Endothelial cell of umbilical vein (primary cell): ENCODE measurements around the gene RMI2. TPM values are rescaled to one million over a fixed set of nuclear protein-coding genes. Genes with fewer than 3 reads are reported as not detected.
A peak's percentile ranks its signal among the peaks of the same experiment; 100 is the strongest.

Experiments
- BruUV-seq: library from RNA; stranded (reverse); fragments of 400-500 nt; replicated peaks from 2 replicates; lab custom pipeline; 2021; lab: Mats Ljungman, UMichigan
- CTCF ChIA-PET: fragments of 300-600, 350-600 bp; sonication (Branson Sonifier 250); formaldehyde crosslinking; loops from one replicate; lab custom pipeline; 2021; ENCODE audit warnings: antibody characterized with exemption, inconsistent platforms; lab: Charles Lee
- POLR2A ChIA-PET: fragments of 300-600, 350-600 bp; sonication (Branson Sonifier 250); formaldehyde crosslinking; loops from one replicate; lab custom pipeline; 2021; ENCODE audit warnings: antibody characterized with exemption, inconsistent platforms; lab: Charles Lee
- DNase-seq: peaks from one replicate; pipeline ENCODE4 v3.0.0-alpha.2; 2011; ENCODE audit warnings: low read depth, low spot score
- FAIRE-seq: peaks from 2 replicates; lab custom pipeline; 2011; peaks lifted over from hg19 to GRCh38; lab: Jason Lieb, UNC
- H2AFZ ChIP-seq: 2 replicates; pipeline ENCODE4 v1.6.0; 2012; ENCODE audit warnings: low read depth, low read length, control low read depth, inconsistent platforms
- H3K27ac ChIP-seq: 2 replicates; pipeline ENCODE4 v1.5.1; 2011; ENCODE audit warnings: low read depth, mild to moderate bottlenecking, control low read depth, low read length, moderate library complexity; ENCODE audit not compliant: insufficient read depth
- H3K27me3 ChIP-seq, 2 experiments: 2 replicates each; pipeline versions ENCODE4 v1.6.0 to v1.6.1; 2011; ENCODE audit warnings: low read length in 2 of 2, mixed read lengths in 1 of 2; ENCODE audit not compliant: control insufficient read depth in 2 of 2, insufficient read depth in 2 of 2
- H3K36me3 ChIP-seq, 2 experiments: 2 replicates in 1 of 2; 3 replicates in 1 of 2; pipeline ENCODE4 v1.5.1; 2011; ENCODE audit warnings: low read length in 2 of 2, mild to moderate bottlenecking in 1 of 2, moderate library complexity in 1 of 2; ENCODE audit not compliant: control insufficient read depth in 2 of 2, insufficient read depth in 2 of 2; ENCODE audit errors: extremely low read depth in 1 of 2
- H3K4me1 ChIP-seq: 3 replicates; pipeline ENCODE4 v1.5.1; 2011; ENCODE audit warnings: mild to moderate bottlenecking, low read length; ENCODE audit not compliant: control insufficient read depth, insufficient read depth; ENCODE audit errors: extremely low read depth
- H3K4me2 ChIP-seq: 2 replicates; pipeline ENCODE4 v1.6.1; 2011; ENCODE audit warnings: low read length, control low read depth, mixed read lengths; ENCODE audit not compliant: insufficient read depth
- H3K4me3 ChIP-seq, 3 experiments: fragments of 200-600 bp in 1 of 3; sonication (generic), shearing (Covaris generic) in 1 of 3; replicated peaks in 1 of 3; 2 replicates each; pipeline ENCODE4 v1.5.1; 2011 to 2016; ENCODE audit warnings: control low read depth in 3 of 3, low read length in 3 of 3, mild to moderate bottlenecking in 2 of 3, inconsistent platforms in 1 of 3, low read depth in 1 of 3, moderate library complexity in 1 of 3; ENCODE audit not compliant: insufficient read depth in 1 of 3
- H3K79me2 ChIP-seq: 2 replicates; pipeline ENCODE4 v1.6.0; 2012; ENCODE audit warnings: low read length, inconsistent platforms; ENCODE audit not compliant: control insufficient read depth, insufficient read depth
- H3K9ac ChIP-seq: replicated peaks from 2 replicates; pipeline ENCODE3; 2011; ENCODE audit warnings: low read length, control low read depth; ENCODE audit not compliant: insufficient read depth; ENCODE audit errors: extremely low read depth
- H3K9me1 ChIP-seq: replicated peaks from 3 replicates; pipeline ENCODE4 v1.6.0; 2011; ENCODE audit warnings: mild to moderate bottlenecking, low read length; ENCODE audit not compliant: control insufficient read depth, insufficient read depth; ENCODE audit errors: extremely low read depth
- H3K9me3 ChIP-seq: replicated peaks from 2 replicates; pipeline ENCODE4 v1.5.1; 2012; ENCODE audit warnings: low read length, inconsistent platforms; ENCODE audit not compliant: control insufficient read depth, insufficient read depth
- H4K20me1 ChIP-seq: replicated peaks from 2 replicates; pipeline ENCODE3; 2011; ENCODE audit warnings: mild to moderate bottlenecking, low read length; ENCODE audit not compliant: control insufficient read depth, insufficient read depth; ENCODE audit errors: extremely low read depth
- CTCF ChIP-seq, 2 donors: IDR thresholded peaks; 1 replicate in 1 of 2; 2 replicates in 1 of 2; pipeline ENCODE4 v1.5.1; 2011; ENCODE audit warnings: low read length in 2 of 2, mild to moderate bottlenecking in 2 of 2, moderate library complexity in 2 of 2, control low read depth in 1 of 2, inconsistent platforms in 1 of 2, low read depth in 1 of 2; ENCODE audit not compliant: insufficient read depth in 1 of 2; ENCODE audit errors: extremely low read depth in 1 of 2
- EZH2 ChIP-seq: IDR thresholded peaks from 2 replicates; pipeline ENCODE4 v1.6.1; 2012; ENCODE audit warnings: borderline replicate concordance, low read depth, mild to moderate bottlenecking, moderate library complexity, low read length, inconsistent platforms; ENCODE audit not compliant: severe bottlenecking
- FOS ChIP-seq: IDR thresholded peaks from 2 replicates; pipeline ENCODE4 v1.6.1; 2011; ENCODE audit warnings: mild to moderate bottlenecking, low read length, moderate library complexity, borderline replicate concordance; ENCODE audit not compliant: insufficient read depth
- GATA2 ChIP-seq: IDR thresholded peaks from 2 replicates; pipeline ENCODE4 v1.7.0; 2011; ENCODE audit warnings: low read depth, mild to moderate bottlenecking, moderate library complexity, mixed read lengths, low read length; ENCODE audit not compliant: insufficient read length, insufficient read depth
- JUN ChIP-seq: IDR thresholded peaks from 2 replicates; pipeline ENCODE4 v1.6.1; 2011; ENCODE audit warnings: borderline replicate concordance, low read depth; ENCODE audit not compliant: insufficient read length, insufficient read depth
- MAX ChIP-seq: IDR thresholded peaks from 2 replicates; pipeline ENCODE4 v1.6.1; 2011; ENCODE audit not compliant: insufficient read depth, insufficient read length
- MYC ChIP-seq: IDR thresholded peaks from one replicate; pipeline ENCODE4 v1.6.1; 2011; ENCODE audit warnings: mild to moderate bottlenecking, low read depth, low read length
- POLR2A ChIP-seq: IDR thresholded peaks from 2 replicates; pipeline ENCODE4 v1.6.1; 2012; ENCODE audit warnings: low read depth, mild to moderate bottlenecking, control low read depth, low read length
- POLR2AphosphoS5 ChIP-seq: IDR thresholded peaks from 2 replicates; pipeline ENCODE4 v1.6.1; 2012; ENCODE audit warnings: low read depth, mild to moderate bottlenecking, control low read depth, low read length, moderate library complexity; ENCODE audit not compliant: insufficient read depth
- dilution Hi-C: fragments of 300-500 bp; cut with MboI; formaldehyde crosslinking; loops from one replicate; pipeline ENCODE4 v1.15.0; 2019; ENCODE audit warnings: low sequenced_read_pairs; ENCODE audit not compliant: extremely low pct_ligation_motif_present
- intact Hi-C: fragments of 100-400 bp; cut with micrococcal nuclease; formaldehyde crosslinking; loops from one replicate; pipeline ENCODE4 v1.10.0; 2022
- polyA plus RNA-seq, 4 experiments: library from polyadenylated mRNA; depleted of rRNA in 3 of 4; stranded (reverse) in 3 of 4; unstranded in 1 of 4; fragments of >200 nt; gene quantifications; 2 replicates each; pipeline versions ENCODE4 v1.2.1 to v1.2.3, GENCODE V29; 2011 to 2012; ENCODE audit warnings: missing spikeins in 1 of 4
- total RNA-seq: library from RNA; stranded (reverse); gene quantifications from 2 replicates; pipeline ENCODE4 v1.2.3, GENCODE V29; 2021

The RMI2 gene
- total and polyA plus RNA-seq, 2 donors (not counting 3 experiments of a cell fraction or from before 2014, with no cell fraction given): 5.3 to 7.7 TPM

- H4K20me1 ChIP-seq: no peaks in the 10 kb centered on the region
- H3K9me1 ChIP-seq: no peaks in the 10 kb centered on the region
- no TSS peak for BruUV-seq
- H3K4me1 ChIP-seq: no peaks in the 10 kb centered on the region
- no peak for FAIRE-seq
- no peaks in the 10 kb centered on the region for H3K79me2 ChIP-seq
- H2AFZ ChIP-seq: no peak overlapping the region
- H3K27me3 ChIP-seq: no peaks in the 10 kb centered on the region
- H3K9me3 ChIP-seq: no peaks in the 10 kb centered on the region
- POLR2A ChIA-PET: interaction anchor here (1.2 kb wide), 1 partner anchor 46 kb away, joined by 3 read pairs; the partner anchor contains the start of gene SOCS1
- no peak overlapping the region for H3K4me3 ChIP-seq
- no peak for TF ChIP-seq POLR2AphosphoS5
- TF ChIP-seq POLR2A: no peak
- TF ChIP-seq MYC: no peak
- no peak for TF ChIP-seq GATA2
- TF ChIP-seq JUN: no peak
- TF ChIP-seq FOS: no peak
- TF ChIP-seq MAX: no peak
- CTCF ChIA-PET: no interaction called here
- intact Hi-C loops (no loop called here), dilution Hi-C loops (no loop called here)
- no peak for DNase-seq
- H3K36me3 ChIP-seq: no peaks in the 10 kb centered on the region
- H3K27ac ChIP-seq: no peak overlapping the region
- no peak overlapping the region for H3K9ac ChIP-seq
- H3K4me2 ChIP-seq: no peak overlapping the region
Measured at GRCh38 chr16:11301645-11302501, 43.4 kb upstream of the RMI2 start.

GRCh38 chr16:11302977-11303376 lies 42.3 kb upstream of the RMI2 start:
- DNase-seq (no peak), FAIRE-seq (no peak)
- no peak overlapping the region for H3K4me2 ChIP-seq
- ChIA-PET POLR2A (no interaction called here), CTCF (no interaction called here)
- no peak overlapping the region for H3K9ac ChIP-seq
- no peak overlapping the region for H3K27ac ChIP-seq
- no peak overlapping the region for H3K4me3 ChIP-seq
- H3K9me3 ChIP-seq: no peaks in the 10 kb centered on the region
- peak overlapping the region; percentile 83 for H2AFZ ChIP-seq
- H3K36me3 ChIP-seq: no peaks in the 10 kb centered on the region
- no peaks in the 10 kb centered on the region for H4K20me1 ChIP-seq
- dilution Hi-C loops (no loop called here), intact Hi-C loops (no loop called here)
- BruUV-seq: no TSS peak
- TF ChIP-seq POLR2A (no peak), MAX (no peak), JUN (no peak), CTCF (IDR thresholded peaks at IDR 0.05; ENCODE audit: extremely low read depth in 1 of 2, insufficient read depth in 1 of 2, low read depth in 1 of 2, low read length in 2 of 2) (no peak), GATA2 (no peak), POLR2AphosphoS5 (no peak), FOS (no peak), MYC (no peak), EZH2 (no peak)
- H3K4me1 ChIP-seq: no peaks in the 10 kb centered on the region
- H3K9me1 ChIP-seq: no peaks in the 10 kb centered on the region
- H3K27me3 ChIP-seq: no peaks in the 10 kb centered on the region
- H3K79me2 ChIP-seq: no peaks in the 10 kb centered on the region
